Left lung (tissue), 10 donors: Measurements from ENCODE around the gene DLG2. TPM values are rescaled to one million over a fixed set of nuclear protein-coding genes. Genes with fewer than 3 reads are reported as not detected.

Experiments
- ATAC-seq: fragments of 200-7000 bp; cut with Tn5 transposase; one replicate; pipeline ENCODE4 v1.9.1; 2020; ENCODE audit warnings: moderate library complexity
- DNase-seq, 4 donors: peaks; one replicate each; pipeline ENCODE4 v3.0.0-alpha.2; 2013 to 2020
- H3K27ac ChIP-seq, 2 donors: fragments of 200-600 bp; sonication (generic) in 1 of 2; one replicate each; pipeline versions ENCODE4 v1.5.0 to v1.8.0; 2020 to 2021
- H3K27me3 ChIP-seq, 2 donors: fragments of 200-600 bp; sonication (generic) in 1 of 2; one replicate each; pipeline versions ENCODE4 v1.5.0 to v1.8.0; 2020 to 2021
- H3K36me3 ChIP-seq, 2 donors: fragments of 200-600 bp; sonication (generic) in 1 of 2; one replicate each; pipeline versions ENCODE4 v1.5.0 to v1.8.0; 2020 to 2021
- H3K4me1 ChIP-seq, 2 donors: fragments of 200-600 bp; one replicate each; pipeline ENCODE4 v1.8.0; 2021
- H3K4me3 ChIP-seq, 2 donors: fragments of 200-600 bp; sonication (generic) in 1 of 2; one replicate each; pipeline versions ENCODE4 v1.5.0 to v1.8.0; 2020 to 2021; ENCODE audit warnings: mild to moderate bottlenecking in 1 of 2
- H3K9me3 ChIP-seq, 2 donors: fragments of 200-600 bp; sonication (generic) in 1 of 2; one replicate each; pipeline versions ENCODE4 v1.5.0 to v1.8.0; 2020 to 2021
- CTCF ChIP-seq, 2 donors: fragments of 200-600 bp; sonication (generic) in 1 of 2; IDR thresholded peaks; one replicate each; pipeline versions ENCODE4 v1.5.0 to v1.8.0; 2021; ENCODE audit warnings: antibody characterized with exemption in 2 of 2
- intact Hi-C, 2 donors: fragments of 100-400 bp; cut with DNase I; formaldehyde crosslinking; loops; one replicate each; pipeline versions ENCODE4 v1.11.2 to v1.14.2; 2022
- polyA plus RNA-seq, 6 donors: library from polyadenylated mRNA; unstranded; fragments of 120-200 nt; gene quantifications; one replicate each; pipeline ENCODE4 v1.2.1, GENCODE V29; 2013; ENCODE audit not compliant: insufficient read length in 6 of 6
- total RNA-seq, 2 donors: library from RNA; stranded (reverse); fragmentation: NEBNext Ultra II Directional; extraction: Animal tissue kit (Norgen Biotek cat#: 25700); gene quantifications; one replicate each; pipeline ENCODE4 v1.2.1, GENCODE V29; 2021
- donor health status: DM: no; HTN: yes; CAD: no.
- donor health status: DM: no; HTN: no; CAD: no.

Gene DLG2
- total and polyA plus RNA-seq, 8 donors = 4.5 to 15.0 (median 8.6) TPM

DNA sequence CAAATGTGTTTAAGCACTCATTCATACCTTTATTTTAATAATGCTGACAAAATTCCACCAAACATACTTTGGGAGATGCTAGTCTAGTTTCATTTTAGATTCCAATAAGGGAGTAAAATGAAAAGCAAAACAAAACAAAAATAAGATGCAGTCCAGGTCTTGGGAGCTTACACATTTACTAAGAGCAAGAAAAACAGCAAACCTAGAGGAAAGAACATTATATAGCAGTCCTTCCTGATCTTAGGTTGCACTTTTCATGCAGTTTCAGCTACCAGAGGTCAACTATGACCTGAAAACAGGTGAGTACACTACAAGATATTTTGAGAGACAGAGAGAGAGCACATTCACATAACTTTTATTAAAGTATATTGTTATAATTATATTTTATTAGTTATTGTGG is 1100.9 kb downstream of the DLG2 start:
- H3K4me3 ChIP-seq = no peak overlapping the region
- H3K27ac ChIP-seq = no peak overlapping the region
- DNase-seq = no peak
- H3K36me3 ChIP-seq = no peaks in the 10 kb centered on the region
- H3K27me3 ChIP-seq = no peaks in the 10 kb centered on the region
- H3K9me3 ChIP-seq = no peaks in the 10 kb centered on the region
- TF ChIP-seq CTCF (IDR thresholded peaks at IDR 0.05) = no peak
- no peaks in the 10 kb centered on the region for H3K4me1 ChIP-seq
- no peak for ATAC-seq
- intact Hi-C loops = no loop called here

DNA sequence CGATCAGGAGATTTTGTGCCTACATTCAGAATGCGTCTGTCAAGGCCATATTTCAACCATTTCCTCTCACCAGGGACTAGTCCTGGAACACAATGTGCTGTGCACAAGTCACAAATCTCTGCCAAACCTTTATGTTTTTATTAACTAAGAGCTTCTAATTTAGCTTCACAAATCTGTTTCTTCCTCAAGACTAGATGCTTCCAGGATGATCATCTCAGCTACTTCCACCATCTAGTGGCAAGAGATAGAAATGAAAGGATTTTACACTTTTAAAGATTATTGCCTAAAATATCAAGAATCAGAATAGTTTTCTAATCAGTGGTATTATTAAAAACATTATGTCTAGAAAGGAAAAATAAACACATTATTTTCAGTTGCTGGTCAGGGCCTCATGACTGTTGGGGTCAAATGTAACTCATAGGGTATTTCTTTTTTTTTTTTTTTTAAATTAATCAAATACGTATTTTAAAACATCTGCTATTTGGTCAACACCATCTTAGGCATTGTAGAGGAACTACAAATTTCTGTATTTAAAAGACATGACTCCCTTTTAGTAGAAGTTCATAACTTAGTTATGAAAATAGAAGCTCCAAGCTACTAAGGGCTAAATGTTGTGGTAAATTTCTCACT is 1102.6 kb downstream of the DLG2 start:
- ATAC-seq (peak; percentile 41), DNase-seq (peak in 1 of 4 donors; percentile 19)
- TF ChIP-seq CTCF (IDR thresholded peaks at IDR 0.05) = peak in 1 of 2 donors; percentile 40
- Histone ChIP-seq H3K36me3 (no peaks in the 10 kb centered on the region), H3K9me3 (no peaks in the 10 kb centered on the region), H3K4me1 (no peaks in the 10 kb centered on the region), H3K4me3 (no peak overlapping the region), H3K27me3 (no peaks in the 10 kb centered on the region), H3K27ac (no peak overlapping the region)
- intact Hi-C loops = no loop called here

- Histone ChIP-seq H3K4me1 (no peaks in the 10 kb centered on the region), H3K36me3 (no peaks in the 10 kb centered on the region), H3K27me3 (no peaks in the 10 kb centered on the region), H3K27ac (no peak overlapping the region), H3K9me3 (no peaks in the 10 kb centered on the region), H3K4me3 (no peak overlapping the region)
- DNase-seq (no peak), ATAC-seq (no peak)
- TF ChIP-seq CTCF (IDR thresholded peaks at IDR 0.05) = no peak
- intact Hi-C loops = no loop called here
Measured at GRCh38 chr11:84522331-84522730, 1104.8 kb downstream of the DLG2 start.

- Histone ChIP-seq H3K4me3 (no peak overlapping the region), H3K27me3 (no peaks in the 10 kb centered on the region), H3K9me3 (no peaks in the 10 kb centered on the region), H3K36me3 (no peaks in the 10 kb centered on the region), H3K27ac (no peak overlapping the region), H3K4me1 (no peaks in the 10 kb centered on the region)
- no peak for ATAC-seq
- no peak for TF ChIP-seq CTCF (IDR thresholded peaks at IDR 0.05)
- no peak for DNase-seq
- intact Hi-C loops = no loop called here
Measured at GRCh38 chr11:84518631-84519183, 1108.4 kb downstream of the DLG2 start.

GRCh38 chr11:84514436-84514835 is 1112.7 kb downstream of the DLG2 start:
- ATAC-seq (no peak), DNase-seq (no peak)
- intact Hi-C loops = no loop called here
- TF ChIP-seq CTCF (IDR thresholded peaks at IDR 0.05) = no peak
- Histone ChIP-seq H3K4me1 (no peaks in the 10 kb centered on the region), H3K4me3 (no peak overlapping the region), H3K27ac (no peak overlapping the region), H3K27me3 (no peaks in the 10 kb centered on the region), H3K9me3 (no peaks in the 10 kb centered on the region), H3K36me3 (no peaks in the 10 kb centered on the region)
